Measurements from ENCODE around the gene SLC35B1.

SLC35B1 gene

DNA sequence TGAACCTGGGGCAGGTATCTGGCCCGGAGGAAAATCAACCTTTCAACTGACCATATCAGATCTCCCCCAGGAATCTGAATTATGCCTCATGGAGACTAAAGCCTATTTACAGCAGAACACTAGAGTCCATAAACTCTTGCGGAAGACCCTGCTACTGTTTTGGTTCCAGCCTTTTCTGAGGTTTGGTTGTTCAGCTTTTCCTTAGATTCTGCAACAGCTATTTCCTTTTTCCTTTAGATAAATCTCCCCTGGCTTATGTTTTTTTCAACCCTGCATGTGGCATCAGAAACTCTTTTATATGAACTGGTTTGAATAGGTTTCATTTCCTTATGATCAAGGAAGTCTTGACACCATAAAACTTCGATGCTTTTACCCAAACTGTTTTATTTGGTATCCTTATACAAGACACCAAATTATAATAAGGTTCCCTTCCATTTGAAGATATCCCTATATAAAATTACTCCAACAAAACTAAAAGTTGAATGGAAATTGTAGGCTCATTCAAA, 43.0 kb downstream of the SLC35B1 start:
- DNase-seq, result no peak

DNA sequence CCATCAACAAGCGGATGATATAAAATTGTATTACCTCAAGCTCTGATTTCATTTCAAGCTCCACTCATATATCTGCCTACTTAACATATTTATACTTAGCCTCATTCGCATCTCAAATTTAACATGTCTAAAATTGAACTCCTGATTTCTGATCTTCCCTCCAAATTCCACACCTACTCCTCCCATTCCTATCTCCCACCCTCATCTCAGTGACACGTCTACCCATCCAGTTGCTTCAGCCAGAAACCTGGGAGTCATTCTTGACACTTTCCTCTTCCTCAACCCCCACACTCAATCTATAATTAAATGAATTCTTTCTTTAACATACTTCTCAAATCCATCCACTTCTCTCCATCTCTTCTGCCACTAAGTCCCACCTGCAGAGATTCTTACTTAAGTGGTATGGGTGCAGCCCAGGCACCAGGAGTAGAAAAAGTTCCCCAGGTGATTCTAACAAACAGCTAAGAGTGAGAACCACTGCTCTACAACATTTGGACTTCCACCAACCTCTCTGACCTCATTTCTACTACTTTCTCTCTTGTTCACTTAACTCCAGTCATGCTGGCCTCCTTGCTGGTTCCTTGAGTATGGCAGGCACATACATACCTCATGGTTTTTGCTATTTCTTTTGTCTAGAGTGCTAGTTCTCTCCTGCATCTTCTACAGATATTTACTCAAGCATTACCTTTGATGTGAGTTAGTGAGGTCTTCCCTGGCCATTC, 47.9 kb downstream of the SLC35B1 start:
- DNase-seq, result no peak

DNA sequence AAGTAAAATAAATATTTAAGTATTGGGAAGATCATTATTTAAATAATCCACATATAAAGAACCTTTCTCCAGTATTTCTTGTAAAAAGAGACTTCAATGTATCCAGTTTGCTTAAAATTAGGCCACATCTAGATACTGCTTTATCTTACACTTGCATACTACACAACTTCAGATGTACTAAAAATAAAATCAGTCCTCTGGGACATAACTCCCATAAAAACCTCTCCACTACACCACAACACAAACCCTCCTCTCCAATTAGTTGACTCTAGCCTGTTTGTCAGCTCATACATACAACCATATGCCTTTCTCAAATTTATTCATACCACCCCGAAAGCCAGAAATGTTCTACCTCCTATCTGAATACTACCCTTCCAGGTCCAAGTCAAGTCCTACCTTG, 51.5 kb downstream of the SLC35B1 start:
- no peak for DNase-seq
